Measurements from ENCODE around the gene GNG14. TPM values are rescaled to one million over a fixed set of nuclear protein-coding genes. Genes with fewer than 3 reads are reported as not detected.
"Not testable (repeated sequence)": the region's sequence is repeated elsewhere in the genome, so short reads cannot be mapped to it uniquely, and the experiment has no call there.

Gene GNG14
- total RNA-seq, result not detected

DNA sequence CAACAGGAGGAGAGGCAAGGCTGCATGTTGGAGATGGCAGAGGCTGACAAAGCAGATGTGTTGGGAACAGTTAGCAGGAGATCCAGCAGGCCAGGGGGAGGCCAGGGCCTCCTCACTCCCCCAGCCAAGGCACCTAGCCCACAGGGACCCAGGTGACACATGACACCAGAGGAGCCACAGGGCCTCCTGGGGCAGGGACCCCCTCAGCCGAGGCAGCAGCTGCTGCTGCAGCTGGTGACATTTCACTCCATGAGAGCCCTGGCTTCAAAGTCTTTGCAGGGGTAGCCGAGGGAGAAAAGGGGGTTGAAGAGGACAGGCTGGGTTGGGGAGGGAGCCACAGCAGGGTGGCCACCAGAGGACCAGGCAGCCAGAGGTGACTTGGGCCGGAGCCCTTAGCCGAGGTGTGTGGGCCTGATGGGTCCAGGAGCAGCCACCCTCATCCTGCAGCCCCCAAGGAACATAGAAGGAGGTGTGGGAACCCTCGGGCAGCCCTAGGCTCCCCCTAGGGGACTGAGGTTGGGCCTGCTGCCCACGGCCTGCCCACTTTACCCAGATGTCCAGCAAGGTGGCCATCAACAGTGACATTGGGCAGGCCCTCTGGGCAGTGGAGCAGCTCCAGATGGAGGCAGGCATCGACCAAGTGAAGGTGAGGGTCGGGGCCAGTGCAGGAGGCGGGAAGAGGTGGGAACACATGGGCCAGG lies at the start of gene GNG14:
Gene GNG14 (plus strand): TSS at position 503 of the 701 bp plus-strand sequence. CDS start 51 bp downstream, at position 554.
- CTCF ChIA-PET, result no interaction called here
- H3K4me1 Mint-ChIP-seq (ENCODE audit: low read depth), result no peaks in the 10 kb centered on the region
- H3K27ac Mint-ChIP-seq, result no peak within 1 kb of the TSS
- no peaks in the 10 kb centered on the region for H3K9me3 Mint-ChIP-seq
- no peak for DNase-seq
- intact Hi-C loops (cut with micrococcal nuclease), result no loop called here
- H3K36me3 Mint-ChIP-seq (ENCODE audit: low read depth), result peaks cover 4% of the 10 kb centered on the region
- H3K4me3 Mint-ChIP-seq, result no peak within 1 kb of the TSS
- no peaks in the 10 kb centered on the region for H3K27me3 Mint-ChIP-seq (ENCODE audit: low read depth)

DNA sequence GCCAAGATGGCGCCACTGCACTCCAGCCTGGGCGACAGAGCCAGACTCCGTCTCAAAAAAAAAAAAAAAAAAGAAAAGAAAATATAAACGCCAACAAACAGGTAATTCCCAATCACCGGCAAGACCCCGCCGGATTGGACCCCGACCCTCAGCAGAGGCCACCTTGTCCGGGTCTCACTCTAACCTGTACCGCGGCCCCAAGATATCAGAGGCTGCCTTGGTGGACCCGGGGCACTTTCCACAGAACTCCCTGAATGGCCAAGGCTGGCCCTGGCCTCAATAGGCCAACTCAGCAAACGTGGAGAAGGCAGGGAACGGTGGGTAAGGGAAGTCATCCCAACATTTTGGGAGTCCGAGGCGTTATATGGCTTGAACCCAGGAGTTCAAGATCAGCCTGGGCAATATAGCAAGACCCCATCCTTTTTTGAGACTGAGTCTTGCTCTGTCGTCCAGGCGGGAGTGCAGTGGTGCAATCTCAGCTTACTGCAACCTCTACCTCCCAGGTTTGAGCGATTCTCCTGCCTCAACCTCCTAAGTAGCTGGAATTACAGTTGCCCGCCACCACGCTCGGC lies 49.1 kb upstream of the GNG14 start:
- no peak overlapping the region for H3K27ac Mint-ChIP-seq

DNA sequence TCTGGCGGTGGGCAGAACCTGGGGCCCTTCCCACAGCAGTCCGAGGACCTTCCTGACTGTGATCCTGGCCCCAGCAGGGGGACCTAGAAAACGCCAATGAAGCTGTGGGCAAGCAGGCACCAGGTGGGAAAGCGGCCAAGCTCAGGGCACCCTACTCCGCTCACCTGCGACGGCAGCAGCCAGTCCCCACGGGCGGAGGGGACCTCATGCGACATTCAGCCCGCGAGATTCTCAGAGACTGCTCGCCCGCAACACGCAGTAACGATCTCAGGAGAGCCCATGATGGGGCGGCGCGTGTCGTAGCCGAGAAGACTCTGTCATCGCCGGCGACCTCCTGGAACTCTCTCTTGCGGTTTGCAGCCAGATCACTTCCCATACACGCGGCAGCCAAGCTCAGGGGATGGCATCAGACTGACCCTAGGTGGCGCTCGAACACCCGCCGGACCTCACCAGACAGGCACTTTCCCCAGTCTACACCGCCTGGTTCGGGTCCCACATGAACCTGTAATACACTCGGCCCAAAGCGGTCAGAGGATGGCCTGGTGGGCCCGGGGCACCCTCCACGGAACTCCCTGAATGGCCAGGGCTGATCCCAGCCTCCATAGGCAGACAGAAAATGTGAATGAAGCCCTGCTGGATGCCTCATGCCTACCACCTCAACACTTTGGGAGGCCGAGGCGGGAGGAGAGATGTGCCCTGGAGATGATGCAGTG lies 47.7 kb upstream of the GNG14 start:
- H3K27me3 Mint-ChIP-seq (ENCODE audit: low read depth), result no peaks in the 10 kb centered on the region
- no peaks in the 10 kb centered on the region for H3K9me3 Mint-ChIP-seq
- intact Hi-C loops (cut with micrococcal nuclease), result loop anchor here (1.0 kb wide), 3 partner anchors 26 to 76 kb away; partner anchors contain the start of genes MAN2B1 and WDR83
- H3K4me1 Mint-ChIP-seq (ENCODE audit: low read depth), result peaks cover 24% of the 10 kb centered on the region
- CTCF ChIA-PET, result interaction anchor here (0.6 to 1.5 kb wide), 13 partner anchors 9 to 270 kb away, joined by 3 to 6 read pairs (median 3); partner anchors contain the start of gene TNPO2
- peaks cover 6% of the 10 kb centered on the region for H3K36me3 Mint-ChIP-seq (ENCODE audit: low read depth)
- H3K27ac Mint-ChIP-seq, result peak overlapping the region; percentile 54
- DNase-seq, result peak; percentile 94
- peak overlapping the region; percentile 68 for H3K4me3 Mint-ChIP-seq

More for the DNA sequence above, 49.1 kb upstream of the GNG14 start:
- Mint-ChIP-seq H3K9me3 (no peaks in the 10 kb centered on the region), H3K27me3 (ENCODE audit: low read depth) (no peaks in the 10 kb centered on the region), H3K4me1 (ENCODE audit: low read depth) (peaks cover 28% of the 10 kb centered on the region), H3K36me3 (ENCODE audit: low read depth) (peaks cover 5% of the 10 kb centered on the region), H3K4me3 (no peak overlapping the region)
- intact Hi-C loops (cut with micrococcal nuclease), result no loop called here
- DNase-seq, result no peak
- CTCF ChIA-PET, result interaction anchor here (0.9 to 1.5 kb wide), 2 partner anchors 8 to 23 kb away, joined by 3 to 4 read pairs; no protein-coding TSS in a partner anchor

DNA sequence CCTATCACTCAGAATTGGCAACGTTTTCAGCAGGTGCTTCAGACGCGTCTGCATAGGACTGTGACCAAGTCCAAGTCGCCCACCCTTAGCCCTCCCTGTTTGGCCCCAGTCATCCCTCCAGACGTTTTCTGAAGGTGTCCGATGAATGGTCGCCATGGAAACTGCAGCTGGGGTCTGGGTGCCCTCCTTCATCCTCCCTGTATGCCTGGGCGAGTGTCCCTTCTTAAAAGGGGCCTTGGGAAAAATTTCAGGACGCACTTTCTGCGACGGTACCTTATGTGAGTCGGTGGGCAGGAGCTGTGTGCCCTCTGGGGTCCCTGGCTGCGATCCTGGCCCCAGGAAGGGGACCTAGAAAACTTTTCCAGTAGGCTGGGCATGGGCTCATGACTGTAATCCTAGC lies 46.3 kb upstream of the GNG14 start:
- no peak overlapping the region for H3K4me3 Mint-ChIP-seq
- DNase-seq, result no peak
- H3K9me3 Mint-ChIP-seq, result no peaks in the 10 kb centered on the region
- CTCF ChIA-PET, result no interaction called here
- peaks cover 18% of the 10 kb centered on the region for H3K4me1 Mint-ChIP-seq (ENCODE audit: low read depth)
- intact Hi-C loops (cut with micrococcal nuclease), result no loop called here
- no peak overlapping the region for H3K27ac Mint-ChIP-seq
- H3K27me3 Mint-ChIP-seq (ENCODE audit: low read depth), result no peaks in the 10 kb centered on the region
- peaks cover 6% of the 10 kb centered on the region for H3K36me3 Mint-ChIP-seq (ENCODE audit: low read depth)

DNA sequence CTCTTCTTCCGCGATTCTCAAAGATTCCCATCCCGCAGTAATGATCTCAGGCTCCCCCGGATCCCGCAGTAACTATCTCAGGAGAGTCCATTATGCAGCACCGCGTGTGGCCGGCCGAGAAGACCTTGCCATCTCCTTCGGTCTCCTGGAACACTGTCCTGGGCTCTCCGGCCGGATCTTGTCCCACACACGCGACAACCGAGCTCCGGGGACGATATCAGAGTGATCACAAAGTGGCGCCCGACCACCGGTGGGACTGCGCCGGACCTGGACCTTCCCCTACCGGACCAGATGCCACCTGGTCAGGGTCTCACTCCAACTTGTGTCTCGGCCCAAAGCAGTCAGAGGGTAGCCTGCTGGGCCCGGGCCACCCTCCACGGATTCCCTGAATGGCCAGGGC lies 45.3 kb upstream of the GNG14 start:
- CTCF ChIA-PET, result no interaction called here
- no peak for DNase-seq
- H3K27me3 Mint-ChIP-seq (ENCODE audit: low read depth), result no peaks in the 10 kb centered on the region
- peaks cover 12% of the 10 kb centered on the region for H3K36me3 Mint-ChIP-seq (ENCODE audit: low read depth)
- H3K27ac Mint-ChIP-seq, result no peak overlapping the region
- no peak overlapping the region for H3K4me3 Mint-ChIP-seq
- H3K4me1 Mint-ChIP-seq (ENCODE audit: low read depth), result peaks cover 13% of the 10 kb centered on the region
- H3K9me3 Mint-ChIP-seq, result no peaks in the 10 kb centered on the region
- intact Hi-C loops (cut with micrococcal nuclease), result no loop called here

DNA sequence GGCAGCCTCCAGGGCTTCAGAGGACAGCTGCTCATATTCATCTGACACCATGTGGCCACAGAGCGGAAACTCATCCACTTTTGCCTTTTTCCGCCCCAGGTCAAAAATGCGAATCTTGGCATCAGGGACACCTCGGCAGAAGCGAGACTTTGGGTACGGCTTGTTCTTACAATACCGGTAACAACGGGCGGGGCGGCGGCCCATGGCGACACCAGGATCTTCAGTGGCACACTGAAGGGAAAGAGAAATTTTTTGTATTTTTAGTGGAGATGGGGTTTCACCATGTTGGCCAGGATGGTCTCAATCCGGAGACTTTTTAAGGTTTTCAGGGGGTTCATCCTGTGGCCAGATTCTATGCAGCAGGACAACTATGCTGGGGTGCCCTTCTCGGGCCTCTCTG lies 44.1 kb upstream of the GNG14 start:
- CTCF ChIA-PET; H3K27ac Mint-ChIP-seq; H3K4me3 Mint-ChIP-seq; H3K27me3 Mint-ChIP-seq (ENCODE audit: low read depth); DNase-seq; intact Hi-C loops (cut with micrococcal nuclease); H3K9me3 Mint-ChIP-seq: not testable (repeated sequence)
- Mint-ChIP-seq H3K4me1 (ENCODE audit: low read depth) (peaks cover 13% of the 10 kb centered on the region), H3K36me3 (ENCODE audit: low read depth) (peaks cover 18% of the 10 kb centered on the region)

DNA sequence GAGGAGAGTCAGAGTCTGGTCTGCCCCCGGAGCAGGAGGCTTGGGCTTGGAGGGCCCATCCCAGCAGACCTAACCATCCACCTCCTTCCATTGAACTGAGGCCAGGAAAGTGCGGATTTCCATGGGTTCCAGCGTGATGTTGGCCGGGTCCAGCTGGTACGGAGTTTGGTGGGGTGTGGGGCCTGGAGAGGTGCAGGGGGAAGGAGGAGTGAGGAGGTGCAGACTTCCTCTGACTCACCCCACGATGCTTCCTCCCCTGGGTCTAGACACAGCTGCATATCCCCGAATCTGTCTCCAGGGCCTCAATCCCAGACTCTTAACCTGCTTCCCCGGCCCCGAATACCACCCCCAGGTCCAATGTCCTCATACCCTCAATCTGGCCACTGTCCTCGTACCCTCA lies 41.2 kb upstream of the GNG14 start:
- Mint-ChIP-seq H3K27ac (no peak overlapping the region), H3K9me3 (no peaks in the 10 kb centered on the region), H3K4me3 (no peak overlapping the region), H3K36me3 (ENCODE audit: low read depth) (peaks cover 32% of the 10 kb centered on the region), H3K4me1 (ENCODE audit: low read depth) (no peaks in the 10 kb centered on the region), H3K27me3 (ENCODE audit: low read depth) (no peaks in the 10 kb centered on the region)
- intact Hi-C loops (cut with micrococcal nuclease), result no loop called here
- no peak for DNase-seq
- CTCF ChIA-PET, result no interaction called here

DNA sequence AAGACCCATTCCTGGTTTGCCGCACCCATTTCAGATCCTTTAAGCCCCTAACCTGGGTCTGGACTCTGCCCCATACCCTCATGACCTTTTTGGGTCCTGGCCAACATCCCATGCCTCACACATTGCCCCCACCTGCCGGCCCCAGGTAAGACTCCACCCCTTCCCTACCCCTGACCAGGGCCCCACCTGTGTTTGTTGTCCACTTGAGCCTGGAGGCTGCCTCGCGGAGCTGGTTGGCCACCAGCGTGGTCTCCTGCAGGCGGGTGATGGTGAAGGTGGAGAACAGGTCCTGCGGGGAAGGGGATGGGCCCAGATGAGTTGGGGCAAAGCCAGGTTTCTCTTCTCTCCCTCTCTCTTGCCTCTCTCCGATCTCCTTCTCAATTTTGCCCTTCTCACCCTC lies 40.8 kb upstream of the GNG14 start:
- no peak for DNase-seq
- no peak overlapping the region for H3K4me3 Mint-ChIP-seq
- no peaks in the 10 kb centered on the region for H3K9me3 Mint-ChIP-seq
- peaks cover 32% of the 10 kb centered on the region for H3K36me3 Mint-ChIP-seq (ENCODE audit: low read depth)
- no peaks in the 10 kb centered on the region for H3K4me1 Mint-ChIP-seq (ENCODE audit: low read depth)
- no peaks in the 10 kb centered on the region for H3K27me3 Mint-ChIP-seq (ENCODE audit: low read depth)
- H3K27ac Mint-ChIP-seq, result no peak overlapping the region
- intact Hi-C loops (cut with micrococcal nuclease), result no loop called here
- CTCF ChIA-PET, result no interaction called here

DNA sequence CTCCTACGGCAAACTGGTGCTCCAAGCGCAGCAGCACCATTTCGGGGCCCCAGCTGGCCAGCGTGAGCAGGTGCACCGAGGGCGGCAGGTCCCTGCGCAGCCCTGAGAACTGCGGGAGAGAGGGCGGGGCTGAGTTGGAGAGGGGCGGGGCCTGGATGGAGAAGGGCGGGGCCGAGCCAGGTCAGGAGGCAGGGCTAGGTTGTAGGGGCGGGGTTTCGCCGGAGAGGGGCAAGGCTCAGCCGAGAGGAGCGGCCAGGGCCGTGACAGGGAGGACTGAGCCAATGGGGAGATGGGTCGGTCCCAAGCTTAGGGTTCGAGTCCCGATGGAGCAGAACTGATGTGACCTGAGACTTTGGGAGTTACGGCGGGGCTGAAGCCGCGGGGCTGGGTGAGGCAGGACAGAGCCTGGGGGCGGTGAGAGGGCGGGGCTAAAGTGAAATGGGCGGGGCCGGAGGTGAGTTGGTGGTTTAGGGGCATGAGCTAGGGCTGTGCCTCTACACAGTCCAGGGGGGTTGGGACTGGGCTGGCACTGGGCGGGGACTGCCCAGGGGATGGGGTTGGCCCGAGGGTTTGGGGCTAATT lies 40.2 kb upstream of the GNG14 start:
- Mint-ChIP-seq H3K4me3 (no peak overlapping the region), H3K4me1 (ENCODE audit: low read depth) (no peaks in the 10 kb centered on the region), H3K27me3 (ENCODE audit: low read depth) (no peaks in the 10 kb centered on the region), H3K36me3 (ENCODE audit: low read depth) (peaks cover 32% of the 10 kb centered on the region), H3K27ac (no peak overlapping the region), H3K9me3 (no peaks in the 10 kb centered on the region)
- CTCF ChIA-PET, result no interaction called here
- peak; percentile 45 for DNase-seq
- intact Hi-C loops (cut with micrococcal nuclease), result no loop called here

DNA sequence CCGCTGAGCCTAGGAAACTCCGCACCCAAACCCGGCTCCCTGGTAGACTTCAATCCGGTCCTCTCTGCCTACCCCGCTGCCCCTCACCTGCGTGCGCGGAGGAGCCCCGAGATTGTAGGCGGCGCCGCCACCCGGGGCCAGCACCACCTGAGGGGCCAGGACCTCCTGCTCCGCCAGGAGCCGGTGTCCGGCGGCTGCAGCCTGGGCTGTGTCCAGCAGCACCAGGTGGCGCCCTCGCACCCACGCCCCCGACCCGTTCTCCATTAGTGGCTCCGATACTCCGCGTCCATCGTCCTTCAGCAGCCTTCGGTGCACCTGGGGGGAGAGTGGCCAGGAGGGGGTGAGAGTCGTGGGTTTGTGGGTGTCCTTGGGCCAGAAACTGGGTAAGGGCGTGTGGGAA lies 39.7 kb upstream of the GNG14 start:
- CTCF ChIA-PET, result interaction anchor here (0.7 to 1.3 kb wide), 2 partner anchors 8 to 18 kb away, joined by 3 read pairs; no protein-coding TSS in a partner anchor
- no peak for DNase-seq
- Mint-ChIP-seq H3K4me3 (no peak overlapping the region), H3K9me3 (no peaks in the 10 kb centered on the region), H3K4me1 (ENCODE audit: low read depth) (no peaks in the 10 kb centered on the region), H3K36me3 (ENCODE audit: low read depth) (peaks cover 31% of the 10 kb centered on the region), H3K27me3 (ENCODE audit: low read depth) (no peaks in the 10 kb centered on the region), H3K27ac (no peak overlapping the region)
- intact Hi-C loops (cut with micrococcal nuclease), result no loop called here

DNA sequence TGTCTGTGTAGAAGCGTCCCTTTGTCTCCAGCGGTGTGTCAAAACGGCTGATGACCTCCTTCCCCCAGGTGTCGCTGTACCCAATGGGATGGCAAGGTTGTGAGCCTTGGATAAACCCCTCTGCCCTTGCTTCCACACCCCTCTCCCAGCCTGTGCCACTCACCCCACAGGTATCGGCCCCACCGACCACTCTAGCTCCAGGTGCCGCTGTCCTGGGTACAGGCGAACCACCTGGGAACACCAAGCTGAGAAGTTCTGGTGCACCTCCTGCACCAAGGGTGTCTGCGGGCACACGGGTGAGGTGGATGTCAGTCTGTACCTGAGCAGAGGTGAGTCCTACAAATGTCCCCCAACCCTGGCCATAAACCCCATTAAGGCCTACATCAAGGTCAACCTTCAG lies 37.9 kb upstream of the GNG14 start:
- Mint-ChIP-seq H3K9me3 (no peaks in the 10 kb centered on the region), H3K4me3 (no peak overlapping the region), H3K27me3 (ENCODE audit: low read depth) (no peaks in the 10 kb centered on the region), H3K4me1 (ENCODE audit: low read depth) (no peaks in the 10 kb centered on the region), H3K36me3 (ENCODE audit: low read depth) (peaks cover 31% of the 10 kb centered on the region), H3K27ac (no peak overlapping the region)
- intact Hi-C loops (cut with micrococcal nuclease), result no loop called here
- CTCF ChIA-PET, result no interaction called here
- DNase-seq, result no peak

DNA sequence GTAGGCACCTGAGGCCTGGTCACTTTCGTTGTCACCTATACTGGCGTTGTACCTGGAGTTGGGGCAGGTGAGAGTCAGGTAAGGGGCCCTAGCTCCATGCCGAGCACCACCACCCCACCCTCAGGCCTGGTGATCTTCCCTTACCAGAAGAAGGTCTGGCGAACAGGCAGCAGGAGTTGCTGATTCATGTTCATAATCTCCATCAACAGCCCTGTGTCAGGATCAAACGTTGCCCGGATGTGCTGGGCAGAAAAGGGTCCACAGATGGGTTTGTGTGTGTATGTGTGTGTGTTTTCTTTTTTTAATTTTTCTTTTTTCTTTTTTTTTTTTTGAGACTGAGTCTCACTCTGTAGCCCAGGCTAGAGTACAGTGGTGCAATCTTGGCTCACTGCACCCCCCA lies 35.6 kb upstream of the GNG14 start:
- Mint-ChIP-seq H3K9me3 (no peaks in the 10 kb centered on the region), H3K27me3 (ENCODE audit: low read depth) (no peaks in the 10 kb centered on the region), H3K27ac (no peak overlapping the region), H3K4me1 (ENCODE audit: low read depth) (no peaks in the 10 kb centered on the region), H3K4me3 (no peak overlapping the region), H3K36me3 (ENCODE audit: low read depth) (peaks cover 47% of the 10 kb centered on the region)
- CTCF ChIA-PET, result no interaction called here
- intact Hi-C loops (cut with micrococcal nuclease), result no loop called here
- DNase-seq, result no peak
